CD14-positive monocyte (primary cell): ENCODE data around the gene ADAM22. TPM values are rescaled to one million over a fixed set of nuclear protein-coding genes. Genes with fewer than 3 reads are reported as not detected.

Source experiments
- DNase-seq, 3 donors: peaks; one replicate each; pipeline ENCODE4 v3.0.0-alpha.2; 2011 to 2022
- H2AFZ ChIP-seq: 2 replicates; pipeline ENCODE4 v1.6.0; 2012; ENCODE audit warnings: mild to moderate bottlenecking, low read depth, low read length, inconsistent platforms; ENCODE audit not compliant: insufficient read depth, poor library complexity, severe bottlenecking
- H3K27ac ChIP-seq, 2 donors: 1 replicate in 1 of 2; 2 replicates in 1 of 2; pipeline ENCODE4 v1.5.1; 2012 to 2013; ENCODE audit warnings: low read length in 2 of 2, control low read depth in 1 of 2, inconsistent platforms in 1 of 2, low read depth in 1 of 2, mild to moderate bottlenecking in 1 of 2
- H3K27me3 ChIP-seq, 2 donors: one replicate each; pipeline versions ENCODE4 v1.6.0 to v1.6.1; 2011 to 2013; ENCODE audit warnings: low read length in 2 of 2; ENCODE audit not compliant: control insufficient read depth in 2 of 2, insufficient read depth in 2 of 2
- H3K36me3 ChIP-seq, 2 donors: replicated peaks in 1 of 2; 1 replicate in 1 of 2; 2 replicates in 1 of 2; pipeline versions ENCODE4 v1.5.1 to v1.6.1; 2012 to 2013; ENCODE audit warnings: low read length in 2 of 2, control low read depth in 1 of 2, inconsistent platforms in 1 of 2, mild to moderate bottlenecking in 1 of 2; ENCODE audit not compliant: insufficient read depth in 2 of 2, control insufficient read depth in 1 of 2
- H3K4me1 ChIP-seq, 2 donors: 1 replicate in 1 of 2; 2 replicates in 1 of 2; pipeline versions ENCODE4 v1.5.1 to v1.6.1; 2012 to 2013; ENCODE audit warnings: low read length in 2 of 2, control low read depth in 1 of 2, inconsistent platforms in 1 of 2, mild to moderate bottlenecking in 1 of 2, moderate library complexity in 1 of 2; ENCODE audit not compliant: insufficient read depth in 2 of 2, control insufficient read depth in 1 of 2
- H3K4me2 ChIP-seq: replicated peaks from 2 replicates; pipeline ENCODE3; 2012; ENCODE audit warnings: low read length, moderate library complexity, mild to moderate bottlenecking; ENCODE audit not compliant: poor library complexity, severe bottlenecking; ENCODE audit errors: extremely low read depth
- H3K4me3 ChIP-seq, 3 experiments: fragments of 200-600 bp in 1 of 3; sonication (generic) in 1 of 3; replicated peaks in 1 of 3; 1 replicate in 2 of 3; 2 replicates in 1 of 3; pipeline ENCODE4 v1.5.1; 2011 to 2013; ENCODE audit warnings: low read length in 3 of 3, mild to moderate bottlenecking in 3 of 3, control low read depth in 2 of 3, low read depth in 2 of 3, inconsistent platforms in 1 of 3, moderate library complexity in 1 of 3
- H3K79me2 ChIP-seq: 2 replicates; pipeline ENCODE4 v1.6.0; 2012; ENCODE audit warnings: mild to moderate bottlenecking, control low read depth, inconsistent platforms, low read length, moderate library complexity; ENCODE audit not compliant: insufficient read depth
- H3K9ac ChIP-seq: 2 replicates; pipeline ENCODE4 v1.6.0; 2017; ENCODE audit warnings: low read length, mild to moderate bottlenecking; ENCODE audit not compliant: insufficient read depth, poor library complexity, severe bottlenecking
- H3K9me3 ChIP-seq, 2 donors: replicated peaks in 1 of 2; 1 replicate in 1 of 2; 2 replicates in 1 of 2; pipeline versions ENCODE4 v1.5.1 to v1.6.1; 2012 to 2013; ENCODE audit warnings: low read length in 2 of 2, control low read depth in 1 of 2; ENCODE audit not compliant: control insufficient read depth in 1 of 2, insufficient read depth in 1 of 2
- H4K20me1 ChIP-seq: 2 replicates; pipeline ENCODE4 v1.6.0; 2012; ENCODE audit warnings: mild to moderate bottlenecking, low read length, control low read depth, moderate library complexity; ENCODE audit not compliant: insufficient read depth
- H3K27ac Mint-ChIP-seq, 7 donors: one replicate each; pipeline ENCODE4 v1.8.0; 2020; ENCODE audit warnings: mild to moderate bottlenecking in 7 of 7, mixed read lengths in 7 of 7, moderate library complexity in 6 of 7, inconsistent platforms in 2 of 7
- H3K27me3 Mint-ChIP-seq, 3 donors: one replicate each; pipeline ENCODE4 v1.8.0; 2021 to 2022; ENCODE audit warnings: low read depth in 3 of 3, mild to moderate bottlenecking in 3 of 3, mixed read lengths in 3 of 3, moderate library complexity in 3 of 3, inconsistent platforms in 1 of 3
- H3K36me3 Mint-ChIP-seq, 2 donors: one replicate each; pipeline ENCODE4 v1.8.0; 2020; ENCODE audit warnings: mixed read lengths in 2 of 2, inconsistent platforms in 1 of 2, mild to moderate bottlenecking in 1 of 2
- H3K4me1 Mint-ChIP-seq: one replicate; pipeline ENCODE4 v1.8.0; 2020; ENCODE audit warnings: mild to moderate bottlenecking, mixed read lengths
- H3K4me3 Mint-ChIP-seq, 2 donors: one replicate each; pipeline ENCODE4 v1.8.0; 2020; ENCODE audit warnings: mild to moderate bottlenecking in 2 of 2, mixed read lengths in 2 of 2, moderate library complexity in 1 of 2
- H3K9me3 Mint-ChIP-seq, 7 donors: one replicate each; pipeline ENCODE4 v1.8.0; 2020 to 2022; ENCODE audit warnings: mixed read lengths in 7 of 7, mild to moderate bottlenecking in 6 of 7, moderate library complexity in 6 of 7, inconsistent platforms in 2 of 7
- WGBS: methylation state at CpG from one replicate; pipeline ENCODE4 v1.1.5; 2013; ENCODE audit warnings: missing lambda C conversion rate; ENCODE audit not compliant: insufficient coverage; 5-methylcytosine and 5-hydroxymethylcytosine counted together
- intact Hi-C, 2 donors: fragments of 100-400 bp; cut with micrococcal nuclease; formaldehyde crosslinking; loops; one replicate each; pipeline versions ENCODE4 v1.15.0 to v1.15.1; 2023
- polyA plus RNA-seq, 3 donors: library from polyadenylated mRNA; depleted of rRNA in 1 of 3; unstranded in 2 of 3; stranded (reverse) in 1 of 3; fragments of 300-500 nt in 2 of 3; fragments of >200 nt in 1 of 3; fragmentation: Illumina TruSeq in 2 of 3; gene quantifications; 1 replicate in 2 of 3; 2 replicates in 1 of 3; pipeline ENCODE4 v1.2.3, GENCODE V29; 2012 to 2021
- TF ChIP-seq, protein P1 (sequence below): fragments of 200-600 bp; IDR thresholded peaks from one replicate; pipeline ENCODE4 v1.8.0; 2022; ENCODE audit warnings: antibody characterized with exemption, mild to moderate bottlenecking

The ADAM22 gene
- polyA plus RNA-seq, 3 donors = 0.01 to 0.17 TPM; not detected in 1

DNA sequence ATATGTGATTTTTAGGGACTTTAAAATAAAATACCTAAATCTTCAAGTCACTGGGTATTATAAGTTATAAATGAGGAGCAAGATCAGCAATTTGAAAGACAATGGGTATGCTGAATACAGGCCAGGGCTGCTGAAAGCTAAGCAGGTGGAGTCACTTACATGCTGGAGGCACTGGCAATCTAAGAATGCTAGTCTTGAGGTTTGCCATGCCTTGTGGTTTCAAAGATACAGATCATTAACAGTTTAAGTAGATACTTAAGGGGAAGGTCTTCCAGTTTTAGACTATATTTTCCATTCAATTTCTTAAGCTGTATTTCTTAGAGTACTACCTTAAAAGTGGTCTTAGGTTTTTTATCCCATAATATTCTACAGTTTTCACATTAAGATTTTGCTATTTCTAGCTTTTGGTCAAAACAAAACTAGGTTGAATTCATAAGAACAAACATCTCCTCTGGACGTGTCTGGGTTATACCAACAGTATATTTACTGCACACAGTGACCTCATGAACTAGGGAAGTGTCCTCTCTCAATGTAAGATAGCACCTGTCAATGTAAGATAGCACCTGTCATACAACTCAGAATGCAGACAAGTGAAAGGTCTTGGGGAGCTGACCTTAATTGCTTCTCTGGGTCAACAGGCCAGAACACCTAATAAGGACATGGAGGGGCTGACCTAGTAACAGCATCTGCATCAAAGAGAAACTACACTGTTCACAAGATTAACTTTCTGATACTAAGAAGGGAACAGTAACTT lies 283.8 kb downstream of the ADAM22 start:
- H3K4me3 Mint-ChIP-seq = peak overlapping the region; percentile 92 to 98
- Histone ChIP-seq H3K4me3 (peak overlapping the region in 2 of 3 experiments; percentile 86 to 91), H3K9ac (no peak overlapping the region), H3K27ac (peak overlapping the region in 1 of 2 donors; percentile 94), H3K4me2 (peak overlapping the region; percentile 93), H2AFZ (no peak overlapping the region), H3K9me3 (no peaks in the 10 kb centered on the region), H3K4me1 (peaks cover 23 to 32% of the 10 kb centered on the region in 2 donors), H3K36me3 (peaks cover 32 to 43% of the 10 kb centered on the region in 2 donors), H3K27me3 (no peaks in the 10 kb centered on the region), H3K79me2 (peaks cover 44% of the 10 kb centered on the region), H4K20me1 (peaks cover 19% of the 10 kb centered on the region)
- H3K36me3 Mint-ChIP-seq = peaks cover 29 to 31% of the 10 kb centered on the region in 2 donors
- no peaks in the 10 kb centered on the region for H3K9me3 Mint-ChIP-seq
- peak overlapping the region; percentile 35 to 97 (median 94) for H3K27ac Mint-ChIP-seq
- no CpG with 5 or more reads among the region's 1 CpG for WGBS
- H3K4me1 Mint-ChIP-seq = peaks cover 38% of the 10 kb centered on the region
- no peak for DNase-seq
- intact Hi-C loops = no loop called here
- TF ChIP-seq, protein P1, sequence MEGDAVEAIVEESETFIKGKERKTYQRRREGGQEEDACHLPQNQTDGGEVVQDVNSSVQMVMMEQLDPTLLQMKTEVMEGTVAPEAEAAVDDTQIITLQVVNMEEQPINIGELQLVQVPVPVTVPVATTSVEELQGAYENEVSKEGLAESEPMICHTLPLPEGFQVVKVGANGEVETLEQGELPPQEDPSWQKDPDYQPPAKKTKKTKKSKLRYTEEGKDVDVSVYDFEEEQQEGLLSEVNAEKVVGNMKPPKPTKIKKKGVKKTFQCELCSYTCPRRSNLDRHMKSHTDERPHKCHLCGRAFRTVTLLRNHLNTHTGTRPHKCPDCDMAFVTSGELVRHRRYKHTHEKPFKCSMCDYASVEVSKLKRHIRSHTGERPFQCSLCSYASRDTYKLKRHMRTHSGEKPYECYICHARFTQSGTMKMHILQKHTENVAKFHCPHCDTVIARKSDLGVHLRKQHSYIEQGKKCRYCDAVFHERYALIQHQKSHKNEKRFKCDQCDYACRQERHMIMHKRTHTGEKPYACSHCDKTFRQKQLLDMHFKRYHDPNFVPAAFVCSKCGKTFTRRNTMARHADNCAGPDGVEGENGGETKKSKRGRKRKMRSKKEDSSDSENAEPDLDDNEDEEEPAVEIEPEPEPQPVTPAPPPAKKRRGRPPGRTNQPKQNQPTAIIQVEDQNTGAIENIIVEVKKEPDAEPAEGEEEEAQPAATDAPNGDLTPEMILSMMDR = no peak
- H3K27me3 Mint-ChIP-seq = peaks cover 0 to 1% (median 0%) of the 10 kb centered on the region in 3 donors

GRCh38 chr7:88218429-88218745 lies 284.3 kb downstream of the ADAM22 start:
- Histone ChIP-seq H3K4me3 (peak overlapping the region; percentile 59 to 91 (median 86)), H2AFZ (peak overlapping the region; percentile 83), H4K20me1 (peaks cover 18% of the 10 kb centered on the region), H3K27me3 (no peaks in the 10 kb centered on the region), H3K36me3 (peaks cover 28 to 37% of the 10 kb centered on the region in 2 donors), H3K4me1 (peaks cover 23 to 32% of the 10 kb centered on the region in 2 donors), H3K27ac (peak overlapping the region; percentile 76 to 94), H3K79me2 (peaks cover 44% of the 10 kb centered on the region), H3K4me2 (peak overlapping the region; percentile 93), H3K9me3 (no peaks in the 10 kb centered on the region), H3K9ac (peak overlapping the region; percentile 82)
- peak; percentile 34 to 83 (median 68) for DNase-seq
- intact Hi-C loops = no loop called here
- no peaks in the 10 kb centered on the region for H3K9me3 Mint-ChIP-seq
- H3K4me1 Mint-ChIP-seq = peaks cover 38% of the 10 kb centered on the region
- peaks cover 24 to 25% of the 10 kb centered on the region in 2 donors for H3K36me3 Mint-ChIP-seq
- 24% methylated on average over 3 of the region's 5 CpGs for WGBS
- H3K27me3 Mint-ChIP-seq = peaks cover 0 to 1% (median 0%) of the 10 kb centered on the region in 3 donors
- TF ChIP-seq, protein P1 = no peak
- H3K4me3 Mint-ChIP-seq = peak overlapping the region; percentile 92 to 98
- H3K27ac Mint-ChIP-seq = peak overlapping the region; percentile 77 to 97 (median 95)
